Neural cell (in vitro differentiated cells): ENCODE measurements around the gene LRCOL1.

Experiments
- SMC3 ChIP-seq: fragments of 450-650 bp; conservative IDR thresholded peaks from 2 replicates; pipeline ENCODE4 v1.6.1; 2014; ENCODE audit warnings: antibody characterized with exemption, mild to moderate bottlenecking, moderate library complexity; ENCODE audit not compliant: poor library complexity
- TF ChIP-seq, protein P1 (sequence below): fragments of 450-650 bp; IDR thresholded peaks from 2 replicates; pipeline ENCODE4 v1.5.1; 2014; ENCODE audit warnings: antibody characterized with exemption, mild to moderate bottlenecking, moderate library complexity; ENCODE audit not compliant: poor library complexity, severe bottlenecking

GRCh38 chr12:132646850-132647249, 36.5 kb upstream of the LRCOL1 start:
- TF ChIP-seq, protein P1, sequence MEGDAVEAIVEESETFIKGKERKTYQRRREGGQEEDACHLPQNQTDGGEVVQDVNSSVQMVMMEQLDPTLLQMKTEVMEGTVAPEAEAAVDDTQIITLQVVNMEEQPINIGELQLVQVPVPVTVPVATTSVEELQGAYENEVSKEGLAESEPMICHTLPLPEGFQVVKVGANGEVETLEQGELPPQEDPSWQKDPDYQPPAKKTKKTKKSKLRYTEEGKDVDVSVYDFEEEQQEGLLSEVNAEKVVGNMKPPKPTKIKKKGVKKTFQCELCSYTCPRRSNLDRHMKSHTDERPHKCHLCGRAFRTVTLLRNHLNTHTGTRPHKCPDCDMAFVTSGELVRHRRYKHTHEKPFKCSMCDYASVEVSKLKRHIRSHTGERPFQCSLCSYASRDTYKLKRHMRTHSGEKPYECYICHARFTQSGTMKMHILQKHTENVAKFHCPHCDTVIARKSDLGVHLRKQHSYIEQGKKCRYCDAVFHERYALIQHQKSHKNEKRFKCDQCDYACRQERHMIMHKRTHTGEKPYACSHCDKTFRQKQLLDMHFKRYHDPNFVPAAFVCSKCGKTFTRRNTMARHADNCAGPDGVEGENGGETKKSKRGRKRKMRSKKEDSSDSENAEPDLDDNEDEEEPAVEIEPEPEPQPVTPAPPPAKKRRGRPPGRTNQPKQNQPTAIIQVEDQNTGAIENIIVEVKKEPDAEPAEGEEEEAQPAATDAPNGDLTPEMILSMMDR, result no peak
- no peak for TF ChIP-seq SMC3
